Fibroblast of the aortic adventitia (primary cell): ENCODE data around the gene DZIP3. TPM values are rescaled to one million over a fixed set of nuclear protein-coding genes. Genes with fewer than 3 reads are reported as not detected.
"Not testable (repeated sequence)": the region's sequence is repeated elsewhere in the genome, so short reads cannot be mapped to it uniquely, and the experiment has no call there.

ENCODE experiments used
- DNase-seq: peaks from one replicate; pipeline ENCODE4 v3.0.0-alpha.2; 2010; ENCODE audit warnings: low read depth
- H3K4me3 ChIP-seq: 2 replicates; pipeline ENCODE4 v1.5.1; 2011; ENCODE audit warnings: low read depth, mild to moderate bottlenecking, control low read depth, low read length, moderate library complexity
- total RNA-seq: library from RNA; depleted of rRNA; stranded (reverse); fragments of >200 nt; gene quantifications from 2 replicates; pipeline ENCODE4 v1.2.3, GENCODE V29; 2012; ENCODE audit warnings: low replicate concordance
- TF ChIP-seq, protein P1 (sequence below): IDR thresholded peaks from 2 replicates; pipeline ENCODE4 v1.5.1; 2011; ENCODE audit warnings: mild to moderate bottlenecking, low read length, control low read depth, inconsistent platforms; ENCODE audit not compliant: insufficient read depth

Gene DZIP3
- total RNA-seq, 1 donor: 16.7 TPM

DNA sequence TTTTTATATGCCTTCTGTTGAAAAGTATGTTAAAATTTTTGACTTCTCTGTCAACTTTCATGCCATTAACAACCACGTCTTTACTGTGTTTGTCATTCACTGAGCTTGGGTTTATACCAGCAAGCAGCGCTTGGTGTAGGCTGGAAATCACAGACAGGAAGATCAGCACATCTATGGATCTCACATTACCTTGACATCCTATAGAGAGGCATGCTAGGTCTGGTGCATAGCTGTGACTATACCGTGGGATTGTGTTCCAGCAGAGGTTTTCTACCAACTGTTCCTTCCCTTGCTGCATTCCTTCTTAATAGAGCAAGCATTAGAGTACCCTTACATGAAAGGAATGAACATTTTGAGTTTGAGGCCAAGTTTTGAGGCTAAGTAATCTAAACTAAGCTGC is 53.0 kb downstream of the DZIP3 start:
- TF ChIP-seq, protein P1, sequence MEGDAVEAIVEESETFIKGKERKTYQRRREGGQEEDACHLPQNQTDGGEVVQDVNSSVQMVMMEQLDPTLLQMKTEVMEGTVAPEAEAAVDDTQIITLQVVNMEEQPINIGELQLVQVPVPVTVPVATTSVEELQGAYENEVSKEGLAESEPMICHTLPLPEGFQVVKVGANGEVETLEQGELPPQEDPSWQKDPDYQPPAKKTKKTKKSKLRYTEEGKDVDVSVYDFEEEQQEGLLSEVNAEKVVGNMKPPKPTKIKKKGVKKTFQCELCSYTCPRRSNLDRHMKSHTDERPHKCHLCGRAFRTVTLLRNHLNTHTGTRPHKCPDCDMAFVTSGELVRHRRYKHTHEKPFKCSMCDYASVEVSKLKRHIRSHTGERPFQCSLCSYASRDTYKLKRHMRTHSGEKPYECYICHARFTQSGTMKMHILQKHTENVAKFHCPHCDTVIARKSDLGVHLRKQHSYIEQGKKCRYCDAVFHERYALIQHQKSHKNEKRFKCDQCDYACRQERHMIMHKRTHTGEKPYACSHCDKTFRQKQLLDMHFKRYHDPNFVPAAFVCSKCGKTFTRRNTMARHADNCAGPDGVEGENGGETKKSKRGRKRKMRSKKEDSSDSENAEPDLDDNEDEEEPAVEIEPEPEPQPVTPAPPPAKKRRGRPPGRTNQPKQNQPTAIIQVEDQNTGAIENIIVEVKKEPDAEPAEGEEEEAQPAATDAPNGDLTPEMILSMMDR: no peak
- H3K4me3 ChIP-seq: no peak overlapping the region
- no peak for DNase-seq

DNA sequence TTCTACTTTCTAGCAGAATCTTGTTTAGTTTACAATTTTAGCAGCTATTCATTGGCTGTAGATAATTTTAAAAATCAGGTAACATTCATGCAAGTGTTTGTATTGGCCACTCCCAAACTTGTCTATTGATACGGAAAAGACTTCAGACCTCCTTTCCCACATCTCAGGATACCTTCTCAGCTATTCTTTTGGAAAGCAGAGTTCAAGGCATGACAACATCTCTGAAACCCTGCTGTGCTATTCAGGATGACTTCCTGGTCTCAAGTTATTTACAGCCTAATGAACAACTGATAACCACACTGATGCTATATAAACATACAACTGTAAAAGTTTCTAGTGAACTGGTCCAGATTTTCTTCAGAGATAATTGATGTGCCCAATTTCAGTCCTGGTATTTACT is 55.8 kb downstream of the DZIP3 start:
- no peak for DNase-seq
- H3K4me3 ChIP-seq: no peak overlapping the region
- TF ChIP-seq, protein P1: no peak

DNA sequence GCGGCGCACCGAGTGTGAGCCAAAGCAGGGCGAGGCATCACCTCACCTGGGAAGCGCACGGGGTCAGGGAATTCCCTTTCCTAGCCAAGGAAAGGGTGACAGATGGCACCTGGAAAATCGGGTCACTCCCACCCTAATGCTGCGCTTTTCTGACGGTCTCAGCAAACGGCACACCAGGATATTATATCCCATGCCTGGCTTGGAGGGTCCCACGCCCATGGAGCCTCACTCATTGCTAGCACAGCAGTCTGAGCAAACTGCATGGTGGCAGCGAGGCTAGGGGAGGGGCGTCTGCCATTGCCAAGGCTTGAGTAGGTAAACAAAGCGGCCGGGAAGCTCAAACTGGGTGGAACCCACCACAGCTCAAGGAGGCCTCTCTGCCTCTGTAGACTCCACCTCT is 66.1 kb downstream of the DZIP3 start:
- H3K4me3 ChIP-seq, DNase-seq: not testable (repeated sequence)

DNA sequence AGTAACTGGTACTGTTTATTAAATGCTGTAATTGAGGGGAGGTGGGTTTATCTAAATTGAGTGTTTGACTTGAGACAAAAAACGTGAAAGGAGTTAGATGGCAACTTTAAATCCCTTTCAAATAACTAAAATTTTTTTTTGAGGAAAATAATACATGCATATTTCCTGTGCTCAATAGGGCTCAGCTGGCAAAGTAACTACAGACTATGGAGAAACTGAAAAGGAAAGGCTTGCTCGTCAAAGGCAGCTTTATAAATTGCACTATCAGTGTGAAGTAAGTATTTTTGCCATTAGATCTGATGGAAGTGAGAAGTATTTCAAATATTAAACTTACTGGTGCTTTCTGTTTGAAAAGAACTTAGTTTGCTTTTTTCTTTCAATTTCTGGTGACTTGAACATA is 72.2 kb downstream of the DZIP3 start:
- DNase-seq: no peak
- H3K4me3 ChIP-seq: no peak overlapping the region
- TF ChIP-seq, protein P1: no peak

DNA sequence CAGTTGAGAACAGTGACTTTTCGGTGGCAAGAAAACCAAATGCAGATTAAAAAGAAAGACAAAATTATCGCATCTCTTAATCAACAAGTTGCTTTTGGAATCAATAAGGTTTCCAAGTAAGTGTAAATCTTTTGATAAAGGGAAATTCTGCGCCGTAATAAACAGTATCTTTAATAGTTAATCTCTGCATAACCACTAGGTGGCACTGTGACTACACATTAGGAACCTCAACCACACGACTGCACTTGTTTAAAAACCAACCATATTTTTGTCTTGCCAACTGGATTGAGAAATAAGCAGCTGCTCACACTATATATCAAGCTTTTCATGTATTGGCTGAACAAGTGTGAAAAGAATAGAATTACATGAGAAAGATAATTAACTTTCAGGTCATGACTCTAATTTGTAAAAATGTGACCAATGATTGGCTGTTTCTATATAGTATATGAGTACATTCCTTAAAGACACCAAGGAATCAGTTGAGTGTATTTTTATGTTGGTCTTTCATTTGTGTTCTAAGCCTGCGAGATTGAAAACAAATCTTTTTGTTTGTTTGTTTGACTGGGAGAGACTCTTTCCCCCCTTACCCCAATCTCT is 72.7 kb downstream of the DZIP3 start:
- DNase-seq: peak; percentile 91
- H3K4me3 ChIP-seq: no peak overlapping the region
- TF ChIP-seq, protein P1: peak; percentile 64

DNA sequence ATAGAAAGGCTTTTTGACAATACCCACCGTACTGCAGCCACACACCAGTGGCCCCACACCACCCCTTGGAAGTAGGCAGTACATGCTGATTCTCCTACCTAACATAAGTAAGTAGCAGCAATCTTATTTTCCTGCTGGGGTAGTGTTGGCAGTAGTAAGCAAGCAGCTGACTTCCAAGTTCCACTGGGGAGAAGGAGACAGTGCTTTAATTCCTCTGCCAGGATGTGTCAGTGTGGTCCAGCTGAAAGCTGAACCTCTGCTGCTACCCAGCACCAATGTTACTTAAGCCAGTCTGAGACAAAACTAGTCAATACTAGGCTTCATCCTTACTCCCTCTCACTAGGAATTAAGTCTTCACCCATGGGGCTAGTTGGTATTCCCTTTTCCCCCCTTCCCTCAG is 74.7 kb downstream of the DZIP3 start:
- no peak overlapping the region for H3K4me3 ChIP-seq
- DNase-seq: peak; percentile 2

DNA sequence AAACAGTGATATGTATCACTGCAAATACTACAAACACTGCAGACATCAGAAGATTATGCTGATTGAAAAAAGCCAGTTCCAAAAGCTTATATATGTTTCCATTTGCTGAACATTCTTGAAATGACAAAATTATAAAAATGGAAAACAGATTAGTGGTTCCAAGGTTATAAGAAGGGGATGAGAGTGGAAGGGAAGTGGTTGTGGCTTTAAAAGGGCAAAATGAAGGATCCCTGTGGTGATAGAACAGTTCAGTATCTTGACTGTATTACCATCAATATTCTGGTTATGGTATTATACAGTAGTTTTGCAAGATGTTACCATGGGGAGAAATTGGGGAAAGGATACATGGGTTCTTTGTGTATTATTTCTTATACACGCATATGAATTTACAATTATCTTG is 77.8 kb downstream of the DZIP3 start:
- no peak overlapping the region for H3K4me3 ChIP-seq
- DNase-seq: no peak
- TF ChIP-seq, protein P1: no peak

More for the DNA sequence above, 74.7 kb downstream of the DZIP3 start:
- TF ChIP-seq, protein P1: no peak
